ENCODE data around the gene TMEFF2. TPM values are rescaled to one million over a fixed set of nuclear protein-coding genes. Genes with fewer than 3 reads are reported as not detected.
"Not testable (repeated sequence)": the region's sequence is repeated elsewhere in the genome, so short reads cannot be mapped to it uniquely, and the experiment has no call there.

The TMEFF2 gene
- total and polyA plus RNA-seq, 8 donors: 0.05 to 0.75 TPM; not detected in 6

GRCh38 chr2:192082121-192082520 is 112.6 kb downstream of the TMEFF2 start:
- Histone ChIP-seq H3K9me3 (no peaks in the 10 kb centered on the region), H3K36me3 (no peaks in the 10 kb centered on the region), H3K27me3 (no peaks in the 10 kb centered on the region), H3K27ac (no peak overlapping the region), H3K4me1 (no peaks in the 10 kb centered on the region), H3K4me3 (no peak overlapping the region)
- whole genome bisulfite sequencing, 2 donors: 49 to 77% methylated on average over 5 of the region's 5 CpGs
- no peak for FAIRE-seq
- no peak for TF ChIP-seq CTCF (IDR thresholded peaks at IDR 0.05)
- no peak for DNase-seq
- intact Hi-C loops (cut with DNase I): no loop called here
- no peak for ATAC-seq

DNA sequence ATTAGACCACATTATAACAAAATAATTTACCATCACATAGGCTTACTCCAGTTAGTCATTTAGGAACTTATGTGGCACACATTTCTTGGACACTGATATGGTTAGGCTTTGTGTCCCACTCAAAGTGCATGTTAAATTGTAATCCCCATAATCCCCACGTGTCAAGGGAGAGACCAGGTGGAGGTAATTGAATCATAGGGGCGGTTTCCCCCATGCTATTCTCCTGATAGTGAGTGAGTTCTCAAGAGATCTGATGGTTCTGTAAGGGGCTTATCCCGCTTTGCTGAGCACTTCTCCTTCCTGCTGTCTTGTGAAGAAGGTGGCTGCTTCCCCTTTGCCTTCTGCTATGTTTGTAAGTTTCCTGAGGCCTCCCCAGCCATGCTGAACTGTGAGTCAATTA is 114.6 kb downstream of the TMEFF2 start:
- ATAC-seq; H3K27ac ChIP-seq; H3K4me3 ChIP-seq; H3K27me3 ChIP-seq; FAIRE-seq; H3K9me3 ChIP-seq; H3K36me3 ChIP-seq; DNase-seq; H3K4me1 ChIP-seq; intact Hi-C loops (cut with DNase I): not testable (repeated sequence)
- 65 to 76% methylated on average over 3 of the region's 3 CpGs for WGBS, 2 donors

DNA sequence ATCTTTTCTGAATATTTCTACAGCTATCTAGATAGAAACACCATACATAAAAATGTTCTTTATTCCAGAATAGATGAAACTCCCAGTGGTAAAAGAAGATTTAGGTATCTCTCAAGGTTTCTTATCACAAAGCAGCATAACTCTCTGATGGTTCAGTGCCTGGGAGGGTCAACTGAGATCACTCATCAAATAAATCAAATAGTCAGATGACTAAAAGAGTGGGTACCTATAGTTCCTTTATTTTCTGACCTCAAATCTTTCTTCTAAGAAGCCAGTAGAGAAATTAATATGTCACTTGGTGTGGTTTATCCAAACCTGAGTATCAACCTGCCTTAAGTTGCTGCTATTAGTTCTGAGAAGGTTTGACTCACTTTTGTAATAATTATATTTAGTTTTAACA is 120.9 kb downstream of the TMEFF2 start:
- TF ChIP-seq CTCF (IDR thresholded peaks at IDR 0.05): no peak
- no peak overlapping the region for H3K27ac ChIP-seq
- H3K4me3 ChIP-seq: no peak overlapping the region
- FAIRE-seq: no peak
- H3K9me3 ChIP-seq: no peaks in the 10 kb centered on the region
- intact Hi-C loops (cut with DNase I): no loop called here
- no peak for ATAC-seq
- H3K27me3 ChIP-seq: no peaks in the 10 kb centered on the region
- no peaks in the 10 kb centered on the region for H3K4me1 ChIP-seq
- no peaks in the 10 kb centered on the region for H3K36me3 ChIP-seq
- no peak for DNase-seq

- Histone ChIP-seq H3K27ac (no peak overlapping the region), H3K27me3 (no peaks in the 10 kb centered on the region), H3K4me3 (no peak overlapping the region), H3K4me1 (no peaks in the 10 kb centered on the region), H3K36me3 (no peaks in the 10 kb centered on the region), H3K9me3 (no peaks in the 10 kb centered on the region)
- no peak for TF ChIP-seq CTCF (IDR thresholded peaks at IDR 0.05)
- intact Hi-C loops (cut with DNase I): no loop called here
- FAIRE-seq (no peak), ATAC-seq (no peak), DNase-seq (no peak)
- 50 to 81% methylated on average over 1 of the region's 1 CpG for WGBS, 2 donors
Observed at GRCh38 chr2:192072778-192073177, 122.0 kb downstream of the TMEFF2 start.

GRCh38 chr2:192072261-192072660 is 122.5 kb downstream of the TMEFF2 start:
- no peak for ATAC-seq
- Histone ChIP-seq H3K4me3 (no peak overlapping the region), H3K4me1 (no peaks in the 10 kb centered on the region), H3K27ac (no peak overlapping the region), H3K9me3 (no peaks in the 10 kb centered on the region), H3K27me3 (no peaks in the 10 kb centered on the region), H3K36me3 (no peaks in the 10 kb centered on the region)
- intact Hi-C loops (cut with DNase I): no loop called here
- TF ChIP-seq CTCF (IDR thresholded peaks at IDR 0.05): no peak
- no peak for DNase-seq
- no peak for FAIRE-seq
- WGBS, 2 donors: 44 to 49% methylated on average over 2 of the region's 2 CpGs

GRCh38 chr2:192070099-192070498 is 124.6 kb downstream of the TMEFF2 start:
- no peak for FAIRE-seq
- ATAC-seq: no peak
- 69 to 83% methylated on average over 1 of the region's 1 CpG for WGBS, 2 donors

More at GRCh38 chr2:192070099-192070498, 124.6 kb downstream of the TMEFF2 start:
- no peak overlapping the region for H3K27ac ChIP-seq
- H3K27me3 ChIP-seq: no peaks in the 10 kb centered on the region
- intact Hi-C loops (cut with DNase I): no loop called here
- DNase-seq: no peak
- H3K4me3 ChIP-seq: no peak overlapping the region
- H3K36me3 ChIP-seq: no peaks in the 10 kb centered on the region
- no peaks in the 10 kb centered on the region for H3K4me1 ChIP-seq
- no peak for TF ChIP-seq CTCF (IDR thresholded peaks at IDR 0.05)
- H3K9me3 ChIP-seq: no peaks in the 10 kb centered on the region

Data from pancreas (tissue), 10 donors.